Suppressor macrophage treated with lipopolysaccharide for 4 hours (primary cell): ENCODE results near the gene MBNL1.
"Not testable (repeated sequence)": the region's sequence is repeated elsewhere in the genome, so short reads cannot be mapped to it uniquely, and the experiment has no call there.

Experiments used
- DNase-seq: peaks from one replicate; pipeline ENCODE4 v3.0.0-alpha.2; 2020

MBNL1 gene

DNA sequence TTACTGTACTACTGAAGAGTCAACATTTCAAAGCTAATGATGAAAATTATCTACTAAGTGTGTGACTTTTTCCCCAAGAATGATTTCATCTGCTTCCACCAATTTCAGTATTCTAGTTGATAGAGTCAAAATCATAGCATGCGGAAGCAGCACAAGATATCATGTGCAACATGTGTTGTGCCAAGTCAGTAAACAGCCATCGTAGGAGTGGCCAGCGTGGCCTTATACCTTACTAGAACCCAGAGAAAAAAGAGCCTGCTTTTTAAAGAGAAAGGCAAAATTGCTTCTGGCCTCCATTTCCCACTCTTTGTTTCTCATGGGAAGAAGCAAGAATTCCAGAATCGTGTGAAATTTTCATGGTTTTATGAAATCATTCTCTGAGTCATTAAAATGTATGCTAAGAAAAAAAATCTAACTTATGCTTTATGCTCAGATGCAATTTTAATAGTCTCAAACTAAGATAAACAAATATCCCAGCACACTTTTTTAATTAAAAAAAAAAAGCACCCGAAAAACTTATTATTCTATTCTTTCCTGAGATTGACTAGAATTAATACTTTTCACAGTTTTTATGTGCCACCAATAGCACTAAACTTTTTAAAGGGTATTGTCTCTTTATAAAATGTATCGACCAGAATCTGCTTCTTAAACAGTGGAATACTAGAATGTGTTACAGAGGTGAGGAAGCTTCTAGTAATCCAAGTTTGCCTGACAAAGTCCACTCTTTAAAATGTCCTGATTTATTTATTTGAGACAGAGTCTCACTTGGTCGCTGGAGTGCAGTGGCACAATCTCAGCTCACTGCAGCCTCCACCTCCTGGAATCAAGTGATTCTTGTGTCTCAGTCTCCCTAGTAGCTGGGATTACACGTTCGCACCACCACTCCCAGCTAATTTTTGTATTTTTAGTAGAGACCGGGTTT, 87.3 kb downstream of the MBNL1 start:
- no peak for DNase-seq

DNA sequence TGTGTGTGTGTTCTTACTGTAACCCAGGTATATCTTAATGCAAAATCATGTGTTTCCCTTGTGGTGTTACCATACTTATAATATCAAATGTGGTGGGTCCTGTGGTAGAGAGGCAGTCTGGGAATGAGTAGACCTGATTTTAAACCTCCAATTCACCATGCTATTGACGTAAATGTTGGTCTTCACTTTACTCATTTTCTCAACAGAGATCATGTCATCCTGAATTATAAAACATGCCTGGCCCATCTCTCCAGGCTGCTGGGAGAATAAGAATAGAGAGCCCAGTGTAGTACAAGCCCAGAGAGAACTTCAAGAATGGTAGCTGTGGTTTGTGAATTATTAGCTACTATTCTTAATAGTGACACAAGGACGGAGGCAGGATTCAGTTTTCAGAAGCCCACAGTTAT, 88.1 kb downstream of the MBNL1 start:
- DNase-seq = no peak

- no peak for DNase-seq
Measured at GRCh38 chr3:152357587-152357986, 88.9 kb downstream of the MBNL1 start.

DNA sequence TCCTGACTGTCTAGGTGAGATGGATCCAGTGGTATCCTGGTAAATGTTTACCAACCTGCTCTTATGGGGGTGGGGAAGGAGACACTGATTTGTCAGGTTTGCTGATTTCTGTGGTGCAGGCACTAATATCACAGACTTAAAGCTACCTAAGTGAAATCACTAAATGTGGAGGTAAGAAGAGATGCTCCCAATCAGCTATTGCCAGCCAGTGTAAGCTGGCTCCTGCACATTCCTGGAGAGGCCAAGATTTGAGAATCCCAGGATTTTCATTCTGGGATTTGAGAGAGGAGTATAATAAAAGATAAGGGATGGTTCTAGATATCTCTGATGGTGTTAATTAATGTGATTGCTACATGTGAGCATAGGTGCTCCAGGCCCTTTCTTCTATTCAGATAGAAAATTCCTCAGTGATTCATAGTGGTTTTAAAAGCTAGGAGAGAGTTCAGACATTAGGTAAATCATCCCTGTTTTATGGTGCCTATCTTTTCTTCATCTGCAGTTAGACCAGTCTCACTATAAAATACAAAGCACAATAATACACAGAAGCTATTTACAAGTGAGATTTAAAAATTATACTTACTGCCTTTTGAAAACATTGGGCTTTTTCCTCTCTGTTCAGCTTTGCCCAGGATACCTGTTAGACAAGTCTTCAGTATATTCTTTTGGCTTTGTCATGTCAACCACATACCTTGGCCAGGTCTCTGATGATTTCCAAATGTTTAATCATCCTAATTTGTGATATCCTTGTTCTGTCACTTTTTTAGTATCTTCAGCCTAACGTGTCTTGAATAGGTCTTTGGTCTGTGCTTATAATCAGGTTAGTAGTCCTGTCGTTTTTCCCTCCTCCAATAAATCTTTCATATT, 90.9 kb downstream of the MBNL1 start:
- no peak for DNase-seq

DNA sequence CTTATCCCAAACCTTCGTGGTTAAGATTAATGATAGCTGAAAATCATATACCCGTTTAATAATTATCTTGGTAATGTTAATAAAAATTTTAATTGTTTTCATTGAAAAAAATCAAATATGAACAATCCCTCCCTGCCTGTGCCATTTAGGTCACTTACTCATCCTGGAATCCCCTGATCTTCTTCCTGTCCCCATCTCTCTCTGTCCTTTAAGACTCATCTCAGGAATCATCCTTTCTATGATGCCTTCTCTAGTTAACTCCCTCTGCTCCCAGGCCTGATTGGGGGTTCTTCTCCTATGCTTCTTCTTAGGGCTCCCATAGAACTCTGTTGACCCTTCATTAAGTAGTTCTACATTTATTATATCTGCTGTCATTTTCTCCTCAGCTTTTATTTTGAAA, 91.6 kb downstream of the MBNL1 start:
- peak; percentile 33 for DNase-seq

- no peak for DNase-seq
Measured at GRCh38 chr3:152360966-152361365, 92.2 kb downstream of the MBNL1 start.

- no peak for DNase-seq
Measured at GRCh38 chr3:152362086-152362485, 93.4 kb downstream of the MBNL1 start.

- DNase-seq = no peak
Measured at GRCh38 chr3:152364237-152364636, 95.5 kb downstream of the MBNL1 start.

- DNase-seq = no peak
Measured at GRCh38 chr3:152365126-152365525, 96.4 kb downstream of the MBNL1 start.

- DNase-seq = no peak
Measured at GRCh38 chr3:152365766-152366593, 97.3 kb downstream of the MBNL1 start.

GRCh38 chr3:152367192-152367591, 98.5 kb downstream of the MBNL1 start:
- not testable (repeated sequence) for DNase-seq

DNA sequence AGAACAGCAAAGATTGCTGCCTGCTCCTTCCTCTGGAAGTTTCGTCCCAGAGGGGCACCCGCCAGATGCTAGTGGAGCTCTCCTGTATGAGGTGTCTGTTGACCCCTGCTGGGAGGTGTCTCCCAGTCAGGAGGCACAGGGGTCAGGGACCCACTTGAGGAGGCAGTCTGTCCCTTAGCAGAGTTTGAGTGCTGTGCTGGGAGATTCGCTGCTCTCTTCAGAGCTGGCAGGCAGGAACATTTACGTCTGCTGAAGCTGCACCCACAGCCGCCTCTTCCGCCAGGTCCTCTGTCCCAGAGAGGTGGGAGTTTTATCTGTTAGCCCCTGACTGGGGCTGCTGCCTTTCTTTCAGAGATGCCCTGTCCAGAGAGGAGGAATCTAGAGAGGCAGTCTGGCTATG, 103.9 kb downstream of the MBNL1 start:
- not testable (repeated sequence) for DNase-seq

DNA sequence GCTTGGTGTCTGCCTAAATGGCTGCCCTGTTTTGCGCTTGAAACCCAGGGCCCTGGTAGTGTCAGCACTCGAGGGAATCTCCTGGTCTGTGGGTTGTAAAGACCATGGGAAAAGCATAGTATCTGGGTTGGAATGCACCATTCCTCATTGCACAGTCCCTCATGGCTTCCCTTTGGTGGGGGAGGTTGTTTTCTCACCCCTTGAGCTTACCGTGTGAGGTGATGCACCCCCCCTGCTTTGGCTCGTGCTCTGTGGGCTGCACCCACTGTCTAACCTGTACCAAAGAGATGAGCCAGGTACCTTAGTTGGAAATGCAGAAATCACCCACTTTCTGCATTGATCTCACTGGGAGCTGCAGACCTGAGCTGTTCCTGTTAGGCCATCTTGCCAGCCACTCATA, 104.7 kb downstream of the MBNL1 start:
- DNase-seq = no peak

DNA sequence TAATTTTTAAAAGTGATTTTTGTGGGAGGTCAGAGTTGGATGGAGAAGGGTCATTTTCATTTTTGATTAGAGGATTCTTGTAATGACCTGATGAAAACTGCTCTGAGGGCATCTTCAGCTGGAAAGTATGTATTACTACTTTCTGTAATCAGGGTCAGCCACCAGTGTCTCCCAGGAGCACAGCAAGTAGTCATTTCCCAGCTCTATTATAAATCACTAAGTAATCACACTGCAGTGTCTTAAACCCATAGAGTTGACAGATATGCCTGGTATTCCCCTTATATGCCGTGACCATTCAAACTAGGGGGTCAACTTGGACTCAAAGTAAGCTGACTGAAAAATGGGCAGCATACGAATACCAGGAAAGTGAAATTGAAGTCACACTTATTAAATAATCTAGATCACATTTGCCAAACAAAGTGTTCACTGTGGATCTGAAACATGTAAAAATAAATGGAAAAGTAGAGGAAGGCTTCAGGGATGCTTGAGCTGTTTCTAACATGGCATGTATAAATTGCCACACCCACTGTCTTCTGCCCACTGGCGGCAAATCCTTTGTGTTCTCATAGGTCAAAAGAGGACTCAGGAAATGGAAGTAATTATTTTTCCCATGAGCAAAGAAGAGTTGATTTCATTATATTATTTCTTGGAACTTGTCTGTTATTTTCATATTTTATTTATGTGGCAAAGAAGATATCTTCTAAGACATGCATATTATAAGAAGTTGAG, 105.7 kb downstream of the MBNL1 start:
- DNase-seq = no peak

DNA sequence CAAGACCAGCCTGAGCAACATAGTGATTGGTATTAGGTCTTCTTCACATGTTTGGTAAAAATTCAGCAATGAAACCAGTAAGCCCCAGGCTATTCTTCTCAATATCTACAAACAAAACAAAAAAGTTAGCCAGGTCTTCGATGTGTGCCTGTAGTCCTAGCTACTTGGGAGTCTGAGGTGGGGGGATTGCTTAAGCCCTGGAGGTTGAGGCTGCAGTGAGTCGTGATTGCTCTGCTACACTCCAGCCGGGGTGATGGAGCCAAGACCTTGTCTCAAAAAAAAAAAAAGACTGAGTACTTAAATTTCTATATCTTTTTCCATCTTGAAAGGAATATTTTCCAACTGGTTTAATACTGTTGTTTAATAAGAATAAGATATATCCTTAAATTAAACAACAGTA, 106.8 kb downstream of the MBNL1 start:
- DNase-seq = no peak

GRCh38 chr3:152376351-152377183, 107.8 kb downstream of the MBNL1 start:
- DNase-seq = peak; percentile 88

DNA sequence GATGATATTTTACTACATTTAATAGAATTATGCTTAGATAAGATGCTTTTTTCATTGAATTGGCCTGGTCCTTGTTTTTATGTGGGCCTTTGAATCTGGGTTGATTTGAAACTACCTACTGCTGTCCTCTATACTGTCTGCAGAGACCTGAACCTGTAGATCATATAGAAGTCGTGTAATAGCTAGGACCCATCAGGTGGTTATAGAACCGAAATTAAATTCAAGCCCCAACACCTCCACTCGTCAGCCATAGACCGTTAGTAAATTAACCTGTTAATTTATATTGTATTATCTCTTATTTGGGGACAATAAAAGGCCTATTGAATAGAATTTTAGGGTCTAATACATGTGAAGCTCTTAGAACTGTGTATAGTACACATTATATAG, 108.4 kb downstream of the MBNL1 start:
- DNase-seq = no peak

GRCh38 chr3:152379415-152380042, 110.8 kb downstream of the MBNL1 start:
- no peak for DNase-seq

GRCh38 chr3:152380043-152380442, 111.3 kb downstream of the MBNL1 start:
- DNase-seq = peak; percentile 37

- DNase-seq = no peak
Measured at GRCh38 chr3:152381881-152382295, 113.2 kb downstream of the MBNL1 start.
